Erythroblast (primary cell): ENCODE results near the gene BLVRB.

Experiments
- GATA1 ChIP-seq: IDR thresholded peaks from 2 replicates; pipeline ENCODE4 v1.6.1; 2011; ENCODE audit warnings: low read depth, mild to moderate bottlenecking, control low read depth, low read length, moderate library complexity
- POLR2A ChIP-seq: IDR thresholded peaks from 2 replicates; pipeline ENCODE4 v1.6.1; 2011; ENCODE audit warnings: mild to moderate bottlenecking, low read length

DNA sequence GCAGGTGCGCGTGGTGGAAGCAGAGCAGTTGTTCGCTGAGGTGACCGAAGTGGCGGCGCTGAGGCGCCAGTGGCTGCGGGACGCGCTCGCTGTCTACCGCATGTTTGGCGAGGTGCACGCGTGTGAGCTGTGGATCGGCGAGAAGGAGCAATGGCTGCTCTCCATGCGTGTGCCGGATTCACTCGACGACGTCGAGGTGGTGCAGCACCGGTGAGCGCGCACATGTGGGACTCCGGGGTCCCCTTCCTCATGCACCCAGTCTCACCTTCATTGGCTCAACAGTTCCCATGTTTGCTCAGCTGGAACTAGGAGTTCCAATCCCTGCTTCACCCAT, 47.8 kb upstream of the BLVRB start:
- TF ChIP-seq POLR2A (no peak), GATA1 (no peak)
